Measurements from ENCODE around the gene RALGDS. TPM values are rescaled to one million over a fixed set of nuclear protein-coding genes. Genes with fewer than 3 reads are reported as not detected.
A peak's percentile ranks its signal among the peaks of the same experiment; 100 is the strongest.

RALGDS gene
- total RNA-seq, 2 donors from 2014 or later = 27.8 to 64.6 TPM

DNA sequence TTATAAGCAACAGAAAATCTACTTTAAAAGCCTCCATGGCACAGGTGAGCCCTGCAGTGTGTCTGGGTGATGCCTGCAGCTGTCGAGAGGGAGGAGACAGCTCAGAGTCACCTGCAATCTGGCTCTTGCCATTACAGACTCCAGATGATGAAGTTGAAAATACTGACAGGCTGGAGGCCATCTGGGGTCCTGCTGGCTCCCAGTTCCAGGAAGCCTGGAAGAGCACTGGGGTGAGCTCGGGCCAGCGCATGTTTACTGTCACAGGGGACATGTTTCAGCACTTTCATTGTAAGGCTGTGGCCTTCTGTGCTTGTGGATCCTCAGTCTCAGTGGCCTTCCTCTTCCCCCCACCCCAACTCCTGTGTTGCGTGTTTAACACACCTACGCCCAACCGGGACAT, 30.9 kb downstream of the RALGDS start:
- peaks cover 22% of the 10 kb centered on the region for H3K4me1 ChIP-seq
- DNase-seq (peak in 2 of 4 donors; percentile 36 to 46), ATAC-seq (no peak)
- TF ChIP-seq, protein P1, sequence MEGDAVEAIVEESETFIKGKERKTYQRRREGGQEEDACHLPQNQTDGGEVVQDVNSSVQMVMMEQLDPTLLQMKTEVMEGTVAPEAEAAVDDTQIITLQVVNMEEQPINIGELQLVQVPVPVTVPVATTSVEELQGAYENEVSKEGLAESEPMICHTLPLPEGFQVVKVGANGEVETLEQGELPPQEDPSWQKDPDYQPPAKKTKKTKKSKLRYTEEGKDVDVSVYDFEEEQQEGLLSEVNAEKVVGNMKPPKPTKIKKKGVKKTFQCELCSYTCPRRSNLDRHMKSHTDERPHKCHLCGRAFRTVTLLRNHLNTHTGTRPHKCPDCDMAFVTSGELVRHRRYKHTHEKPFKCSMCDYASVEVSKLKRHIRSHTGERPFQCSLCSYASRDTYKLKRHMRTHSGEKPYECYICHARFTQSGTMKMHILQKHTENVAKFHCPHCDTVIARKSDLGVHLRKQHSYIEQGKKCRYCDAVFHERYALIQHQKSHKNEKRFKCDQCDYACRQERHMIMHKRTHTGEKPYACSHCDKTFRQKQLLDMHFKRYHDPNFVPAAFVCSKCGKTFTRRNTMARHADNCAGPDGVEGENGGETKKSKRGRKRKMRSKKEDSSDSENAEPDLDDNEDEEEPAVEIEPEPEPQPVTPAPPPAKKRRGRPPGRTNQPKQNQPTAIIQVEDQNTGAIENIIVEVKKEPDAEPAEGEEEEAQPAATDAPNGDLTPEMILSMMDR (IDR thresholded peaks at IDR 0.05) = no peak
- TF ChIP-seq POLR2A (IDR thresholded peaks at IDR 0.05) = no peak
- H3K36me3 ChIP-seq (replicated peaks in 1 of 2; ENCODE audit: insufficient read depth in 1 of 2, low read depth in 2 of 2) = no peaks in the 10 kb centered on the region
- H3K4me3 ChIP-seq = no peak overlapping the region
- H3K27me3 ChIP-seq = no peaks in the 10 kb centered on the region
- WGBS, 2 donors = 34 to 61% methylated on average over 3 to 6 of the region's 6 CpGs
- no peaks in the 10 kb centered on the region for H3K9me3 ChIP-seq
- peak overlapping the region in 3 of 4 donors; percentile 52 to 66 (median 53) for H3K27ac ChIP-seq
- intact Hi-C loops (cut with DNase I) = no loop called here

DNA sequence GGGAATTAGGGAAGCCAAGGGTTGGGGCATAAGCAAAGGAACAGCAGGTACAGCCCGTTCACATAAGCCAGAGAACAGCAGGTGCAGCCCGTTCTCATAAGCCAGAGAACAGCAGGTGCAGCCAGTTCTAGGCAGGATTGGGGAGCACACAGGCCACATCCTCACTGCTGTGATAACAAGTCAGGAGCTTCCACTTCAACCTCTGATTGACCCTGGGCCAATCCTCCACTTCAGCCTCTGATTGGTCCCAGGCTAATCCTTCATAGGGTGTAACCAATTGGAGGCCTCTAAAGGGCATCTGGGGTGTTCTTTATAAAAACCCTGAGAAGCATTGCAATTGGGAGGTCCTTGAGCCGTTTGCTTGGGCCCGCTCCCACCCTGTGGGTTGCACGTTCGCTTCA, 31.8 kb downstream of the RALGDS start:
- peak overlapping the region in 3 of 4 donors; percentile 22 to 66 (median 53) for H3K27ac ChIP-seq
- H3K9me3 ChIP-seq = no peaks in the 10 kb centered on the region
- no peaks in the 10 kb centered on the region for H3K36me3 ChIP-seq (replicated peaks in 1 of 2; ENCODE audit: insufficient read depth in 1 of 2, low read depth in 2 of 2)
- intact Hi-C loops (cut with DNase I) = no loop called here
- ATAC-seq (peak; percentile 45), DNase-seq (peak; percentile 69 to 84 (median 82))
- WGBS, 2 donors = 50 to 53% methylated on average over 6 of the region's 6 CpGs
- peaks cover 22% of the 10 kb centered on the region for H3K4me1 ChIP-seq
- no peak overlapping the region for H3K4me3 ChIP-seq
- no peaks in the 10 kb centered on the region for H3K27me3 ChIP-seq
- TF ChIP-seq POLR2A (IDR thresholded peaks at IDR 0.05) = peak; percentile 36 to 50 (median 43)
- TF ChIP-seq, protein P1 (IDR thresholded peaks at IDR 0.05) = no peak

DNA sequence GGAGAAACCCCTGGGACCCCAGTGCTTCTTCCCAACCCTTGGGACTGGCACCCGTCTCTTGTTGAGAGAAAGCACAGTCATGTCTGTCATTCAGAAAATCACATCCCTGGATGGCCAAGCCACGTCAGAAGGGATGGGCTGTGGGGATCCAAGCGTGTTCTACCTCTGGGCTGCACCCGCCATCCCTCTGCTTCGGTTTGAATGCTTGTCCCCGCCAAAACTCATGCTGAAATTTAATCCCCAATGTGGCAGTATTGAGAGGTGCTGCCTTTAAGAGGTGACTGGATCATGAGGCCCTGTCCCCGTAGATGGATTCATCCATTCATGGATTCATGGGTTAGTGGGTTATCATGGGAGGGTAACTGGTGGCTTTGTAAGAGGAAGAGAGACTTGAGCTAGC, 32.3 kb downstream of the RALGDS start:
- 32 to 71% methylated on average over 6 to 7 of the region's 7 CpGs for whole genome bisulfite sequencing, 2 donors

DNA sequence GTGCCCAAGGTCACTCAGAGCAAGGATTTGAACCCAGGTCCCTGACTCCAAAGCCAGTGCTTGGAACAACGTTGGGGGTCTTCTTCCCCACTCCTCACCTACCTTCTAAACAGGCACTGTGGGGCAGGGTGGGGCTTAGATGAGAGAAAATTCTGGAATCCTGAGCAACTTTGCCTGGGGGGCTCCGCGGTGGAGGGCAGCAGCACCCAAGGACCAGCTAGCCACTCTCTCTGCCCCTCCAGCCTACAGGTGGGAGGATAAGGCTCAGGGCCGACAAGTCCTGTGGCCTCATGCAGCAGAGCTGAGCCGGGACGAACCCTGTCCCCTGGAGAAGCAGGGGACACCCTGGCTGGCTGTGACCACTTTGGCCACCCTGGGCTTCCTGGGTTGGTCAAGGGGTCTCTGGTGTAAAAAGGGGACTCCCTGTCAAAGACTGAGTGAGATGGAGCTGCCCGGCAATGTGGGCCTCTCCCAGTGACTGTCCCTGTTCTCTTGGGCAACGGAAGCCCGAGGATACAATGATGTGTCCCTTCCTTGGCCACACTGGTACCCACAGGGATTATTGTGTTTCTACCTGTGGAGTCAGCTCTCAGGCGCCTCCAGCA, 32.8 kb downstream of the RALGDS start:
- 48 to 76% methylated on average over 6 to 10 of the region's 10 CpGs for WGBS, 2 donors
- Histone ChIP-seq H3K36me3 (replicated peaks in 1 of 2; ENCODE audit: insufficient read depth in 1 of 2, low read depth in 2 of 2) (no peaks in the 10 kb centered on the region), H3K4me1 (peaks cover 22% of the 10 kb centered on the region), H3K27ac (peak overlapping the region; percentile 15 to 66 (median 38)), H3K9me3 (no peaks in the 10 kb centered on the region), H3K27me3 (no peaks in the 10 kb centered on the region), H3K4me3 (no peak overlapping the region)
- intact Hi-C loops (cut with DNase I) = no loop called here
- ATAC-seq = peak; percentile 12
- TF ChIP-seq, protein P1 (IDR thresholded peaks at IDR 0.05) = no peak
- TF ChIP-seq POLR2A (IDR thresholded peaks at IDR 0.05) = peak; percentile 13 to 39 (median 22)
- DNase-seq = peak; percentile 45 to 69 (median 60)

More for the DNA sequence above, 32.3 kb downstream of the RALGDS start:
- H3K27me3 ChIP-seq = no peaks in the 10 kb centered on the region
- no peaks in the 10 kb centered on the region for H3K9me3 ChIP-seq
- peak; percentile 3 for ATAC-seq
- peak in 1 of 4 donors; percentile 59 for DNase-seq
- intact Hi-C loops (cut with DNase I) = no loop called here
- TF ChIP-seq, protein P1 (IDR thresholded peaks at IDR 0.05) = no peak
- TF ChIP-seq POLR2A (IDR thresholded peaks at IDR 0.05) = peak in 2 of 3 donors; percentile 41 to 44
- H3K27ac ChIP-seq = peak overlapping the region; percentile 15 to 66 (median 38)
- no peak overlapping the region for H3K4me3 ChIP-seq
- H3K4me1 ChIP-seq = peaks cover 22% of the 10 kb centered on the region
- no peaks in the 10 kb centered on the region for H3K36me3 ChIP-seq (replicated peaks in 1 of 2; ENCODE audit: insufficient read depth in 1 of 2, low read depth in 2 of 2)
